GM10266 (cell line): Measurements from ENCODE around the gene LIMK1.
"Not testable (repeated sequence)": the region's sequence is repeated elsewhere in the genome, so short reads cannot be mapped to it uniquely, and the experiment has no call there.

ENCODE experiments used
- DNase-seq: peaks from one replicate; pipeline ENCODE4 v3.0.0; 2012; ENCODE audit errors: extremely low spot score
- TF ChIP-seq, protein P1 (sequence below): IDR thresholded peaks from 2 replicates; pipeline ENCODE4 v1.5.1; 2012; ENCODE audit warnings: mild to moderate bottlenecking, low read depth; ENCODE audit not compliant: control insufficient read depth, insufficient read depth; ENCODE audit errors: missing control alignments

Gene LIMK1

DNA sequence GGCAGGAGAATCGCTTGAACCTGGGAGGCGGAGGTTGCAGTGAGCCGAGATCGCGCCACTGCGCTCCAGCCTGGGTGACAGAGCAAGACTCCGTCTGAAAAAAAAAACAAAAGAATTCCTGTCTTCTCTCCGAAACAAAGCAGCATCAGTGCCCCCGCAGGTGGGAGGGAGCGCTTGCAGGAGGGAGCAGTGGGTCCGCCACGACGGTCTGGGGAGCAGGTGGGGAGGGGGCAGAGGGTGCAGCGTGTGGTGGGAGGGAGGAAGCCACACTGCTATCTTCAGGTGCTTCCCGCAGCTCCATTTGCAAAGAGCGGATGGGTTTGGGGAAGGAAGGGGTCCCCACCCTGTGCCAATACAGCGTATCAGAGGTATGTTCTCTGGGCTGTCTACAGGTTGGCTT lies 31.7 kb downstream of the LIMK1 start:
- TF ChIP-seq, protein P1, sequence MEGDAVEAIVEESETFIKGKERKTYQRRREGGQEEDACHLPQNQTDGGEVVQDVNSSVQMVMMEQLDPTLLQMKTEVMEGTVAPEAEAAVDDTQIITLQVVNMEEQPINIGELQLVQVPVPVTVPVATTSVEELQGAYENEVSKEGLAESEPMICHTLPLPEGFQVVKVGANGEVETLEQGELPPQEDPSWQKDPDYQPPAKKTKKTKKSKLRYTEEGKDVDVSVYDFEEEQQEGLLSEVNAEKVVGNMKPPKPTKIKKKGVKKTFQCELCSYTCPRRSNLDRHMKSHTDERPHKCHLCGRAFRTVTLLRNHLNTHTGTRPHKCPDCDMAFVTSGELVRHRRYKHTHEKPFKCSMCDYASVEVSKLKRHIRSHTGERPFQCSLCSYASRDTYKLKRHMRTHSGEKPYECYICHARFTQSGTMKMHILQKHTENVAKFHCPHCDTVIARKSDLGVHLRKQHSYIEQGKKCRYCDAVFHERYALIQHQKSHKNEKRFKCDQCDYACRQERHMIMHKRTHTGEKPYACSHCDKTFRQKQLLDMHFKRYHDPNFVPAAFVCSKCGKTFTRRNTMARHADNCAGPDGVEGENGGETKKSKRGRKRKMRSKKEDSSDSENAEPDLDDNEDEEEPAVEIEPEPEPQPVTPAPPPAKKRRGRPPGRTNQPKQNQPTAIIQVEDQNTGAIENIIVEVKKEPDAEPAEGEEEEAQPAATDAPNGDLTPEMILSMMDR = no peak
- DNase-seq = no peak

DNA sequence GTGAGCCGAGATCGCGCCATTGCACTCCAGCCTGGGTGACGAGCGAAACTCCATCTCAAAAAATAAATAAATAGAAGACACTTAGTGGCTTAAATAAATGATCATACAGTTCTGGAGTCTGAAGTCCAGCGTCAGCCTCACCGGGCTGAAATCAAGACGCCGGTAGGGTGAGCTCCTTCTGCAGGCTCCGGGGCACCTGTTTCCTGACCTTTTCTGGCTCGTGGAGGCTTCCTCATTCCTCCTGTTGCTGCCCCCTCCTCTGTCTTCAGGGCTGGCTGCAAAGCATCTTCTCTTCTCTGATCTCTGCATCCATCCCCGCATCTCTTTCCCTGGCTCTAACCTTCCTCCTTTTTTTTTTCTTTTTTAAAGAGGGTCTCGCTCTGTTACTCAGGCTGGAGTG lies 32.8 kb downstream of the LIMK1 start:
- no peak for DNase-seq
- TF ChIP-seq, protein P1 = no peak

DNA sequence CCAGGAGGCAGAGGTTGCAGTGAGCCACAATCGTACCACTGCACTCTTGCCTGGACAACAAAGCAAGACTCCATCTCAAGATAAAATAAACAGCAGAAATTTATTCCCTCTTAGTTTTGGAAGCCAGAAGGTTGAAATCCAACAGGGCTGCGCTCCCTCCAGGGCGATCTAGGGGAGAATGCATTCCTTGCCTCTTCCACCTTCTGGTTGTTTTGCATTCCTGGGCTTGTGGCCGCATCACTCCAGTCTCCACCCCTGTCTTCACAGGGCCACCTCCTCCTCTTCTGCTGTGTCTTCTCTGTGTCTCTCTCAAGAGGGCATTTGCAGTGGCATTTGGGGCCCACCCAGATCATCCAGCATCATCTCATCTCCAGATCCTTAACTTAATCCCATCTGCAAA lies 36.2 kb downstream of the LIMK1 start:
- TF ChIP-seq, protein P1 = no peak
- DNase-seq = no peak

DNA sequence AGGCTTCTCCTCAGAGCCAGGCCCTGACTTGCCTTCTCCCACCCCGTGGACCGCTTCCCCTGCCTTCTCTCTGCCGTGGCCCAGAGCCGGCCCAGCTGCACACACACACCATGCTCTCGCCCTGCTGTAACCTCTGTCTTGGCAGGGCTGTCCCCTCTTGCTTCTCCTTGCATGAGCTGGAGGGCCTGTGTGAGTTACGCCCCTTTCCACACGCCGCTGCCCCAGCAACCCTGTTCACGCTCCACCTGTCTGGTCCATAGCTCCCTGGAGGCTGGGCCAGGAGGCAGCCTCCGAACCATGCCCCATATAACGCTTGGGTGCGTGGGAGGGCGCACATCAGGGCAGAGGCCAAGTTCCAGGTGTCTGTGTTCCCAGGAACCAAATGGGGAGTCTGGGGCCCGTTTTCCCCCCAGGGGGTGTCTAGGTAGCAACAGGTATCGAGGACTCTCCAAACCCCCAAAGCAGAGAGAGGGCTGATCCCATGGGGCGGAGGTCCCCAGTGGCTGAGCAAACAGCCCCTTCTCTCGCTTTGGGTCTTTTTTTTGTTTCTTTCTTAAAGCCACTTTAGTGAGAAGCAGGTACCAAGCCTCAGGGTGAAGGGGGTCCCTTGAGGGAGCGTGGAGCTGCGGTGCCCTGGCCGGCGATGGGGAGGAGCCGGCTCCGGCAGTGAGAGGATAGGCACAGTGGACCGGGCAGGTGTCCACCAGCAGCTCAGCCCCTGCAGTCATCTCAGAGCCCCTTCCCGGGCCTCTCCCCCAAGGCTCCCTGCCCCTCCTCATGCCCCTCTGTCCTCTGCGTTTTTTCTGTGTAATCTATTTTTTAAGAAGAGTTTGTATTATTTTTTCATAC lies 38.0 kb downstream of the LIMK1 start:
- TF ChIP-seq, protein P1 = no peak
- DNase-seq = no peak

DNA sequence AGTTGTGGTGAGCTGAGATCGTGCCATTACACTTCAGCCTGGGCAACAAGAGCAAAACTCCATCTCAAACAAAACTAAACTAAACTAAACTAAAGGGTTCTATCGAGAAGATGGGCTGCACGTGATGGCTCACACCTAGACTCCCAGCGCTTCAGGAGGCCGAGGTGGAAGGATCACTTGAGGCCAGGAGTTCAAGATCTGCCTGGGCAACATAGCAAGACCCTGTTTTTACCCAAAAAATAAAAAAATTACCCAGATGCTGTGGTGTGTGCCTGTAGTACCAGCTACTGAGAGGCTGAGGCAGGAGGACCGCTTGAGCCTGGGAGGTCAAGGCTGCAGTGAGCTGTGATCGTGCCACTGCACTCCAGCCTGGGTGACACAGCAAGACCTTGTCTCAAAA lies 40.3 kb downstream of the LIMK1 start:
- not testable (repeated sequence) for DNase-seq

DNA sequence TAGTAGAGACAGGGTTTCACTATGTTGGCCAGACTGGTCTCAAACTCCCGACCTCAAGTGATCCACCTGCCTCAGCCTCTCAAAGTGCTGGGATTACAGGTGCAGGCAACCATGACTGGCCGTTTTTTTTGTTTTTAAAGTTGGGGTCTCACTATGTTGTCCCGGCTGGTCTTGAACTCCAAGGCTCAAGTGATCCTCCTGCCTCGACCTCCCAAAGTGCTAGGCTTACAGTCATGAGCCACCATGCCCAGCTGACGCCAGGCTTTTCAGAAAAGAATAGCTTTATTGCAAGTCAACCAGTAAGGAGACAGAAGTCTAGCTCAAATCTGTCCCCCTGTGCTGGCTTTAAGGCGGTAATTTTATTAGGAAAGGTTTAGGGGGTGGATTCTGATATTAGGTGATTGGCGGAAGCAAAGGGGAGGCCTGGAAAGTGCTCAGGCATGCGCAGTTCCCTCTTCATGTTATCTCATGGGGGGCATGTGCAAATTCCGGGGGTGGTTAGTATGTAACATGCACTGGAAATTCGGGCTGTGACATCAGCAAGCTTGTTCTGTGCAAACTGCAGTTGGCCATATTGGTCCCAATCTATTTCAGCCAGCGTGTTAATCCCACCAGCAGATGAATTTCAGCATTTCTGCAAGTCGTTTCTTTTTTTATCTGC lies 42.7 kb downstream of the LIMK1 start:
- TF ChIP-seq, protein P1 = no peak
- no peak for DNase-seq

DNA sequence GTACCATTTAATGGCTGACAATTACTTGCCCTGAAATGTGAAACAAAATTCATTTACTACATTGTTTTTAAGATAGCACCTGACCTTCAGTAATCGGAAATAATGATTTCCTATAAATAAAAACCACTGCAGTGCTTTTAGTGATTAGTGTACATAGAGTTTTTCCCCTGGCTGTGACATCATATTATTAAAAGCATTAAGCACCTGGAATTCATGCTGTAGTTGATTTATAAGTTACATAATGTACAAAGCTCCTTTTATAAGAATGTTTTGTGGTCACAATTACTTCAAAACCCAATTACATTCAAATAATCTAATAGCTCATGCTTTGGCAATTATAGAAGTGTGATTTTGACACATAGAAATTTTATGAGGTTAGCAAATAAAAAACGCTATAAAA lies 46.3 kb downstream of the LIMK1 start:
- TF ChIP-seq, protein P1 = no peak
- no peak for DNase-seq

DNA sequence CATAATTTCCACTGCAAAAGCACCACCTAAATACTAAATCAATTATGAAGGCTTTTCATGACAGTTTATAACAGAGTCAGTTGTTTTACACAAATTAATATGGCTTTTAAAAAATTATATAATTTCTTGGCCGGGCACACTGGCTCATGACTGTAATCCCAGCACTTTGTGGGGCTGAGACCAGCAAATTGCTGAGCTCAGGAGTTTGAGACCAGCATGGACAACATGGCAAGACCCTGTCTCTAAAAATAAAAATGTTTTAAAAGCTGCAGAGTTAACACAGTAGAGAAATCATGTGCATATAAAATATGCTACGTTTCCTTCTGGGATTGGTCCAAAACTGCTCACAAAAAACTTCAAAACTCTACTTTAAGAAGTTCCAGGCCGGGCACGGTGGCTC lies 46.9 kb downstream of the LIMK1 start:
- TF ChIP-seq, protein P1 = no peak
- DNase-seq = no peak
